ENCODE data around the gene ELMO1. TPM values are rescaled to one million over a fixed set of nuclear protein-coding genes. Genes with fewer than 3 reads are reported as not detected.

The ELMO1 gene
- total RNA-seq, 1 donor from 2014 or later = 132 TPM

- ChIA-PET POLR2A (interaction anchor here (0.9 kb wide), 1 partner anchor 29 kb away, joined by 3 read pairs; no protein-coding TSS in a partner anchor), CTCF (no interaction called here)
- Mint-ChIP-seq H3K27ac (no peak overlapping the region), H3K27me3 (no peaks in the 10 kb centered on the region), H3K4me1 (peaks cover 29% of the 10 kb centered on the region), H3K9me3 (no peaks in the 10 kb centered on the region), H3K4me3 (no peak overlapping the region), H3K36me3 (ENCODE audit: low read depth) (peaks cover 2% of the 10 kb centered on the region)
- ATAC-seq (ENCODE audit: low read depth) = no peak
- intact Hi-C loops (cut with micrococcal nuclease) = loop anchor here (10.0 kb wide), 1 partner anchor 992 kb away; a partner anchor contains a TSS
- DNase-seq = no peak
- no peak for TF ChIP-seq CTCF (IDR thresholded peaks at IDR 0.05)
Measured at GRCh38 chr7:37356911-37357636, 91.6 kb downstream of the ELMO1 start.

- Mint-ChIP-seq H3K27ac (peak overlapping the region; percentile 86), H3K4me3 (peak overlapping the region; percentile 96), H3K9me3 (no peaks in the 10 kb centered on the region), H3K4me1 (peaks cover 49% of the 10 kb centered on the region), H3K27me3 (no peaks in the 10 kb centered on the region), H3K36me3 (ENCODE audit: low read depth) (peaks cover 2% of the 10 kb centered on the region)
- TF ChIP-seq CTCF (IDR thresholded peaks at IDR 0.05) = no peak
- DNase-seq = no peak
- intact Hi-C loops (cut with micrococcal nuclease) = loop anchor here (2.0 to 10.0 kb wide), 5 partner anchors 38 to 990 kb away; a partner anchor contains a TSS
- POLR2A ChIA-PET = interaction anchor here (2.9 to 3.4 kb wide), 3 partner anchors 13 to 93 kb away, joined by 13 to 61 read pairs (median 17); partner anchors contain the start of gene ELMO1
- ATAC-seq (ENCODE audit: low read depth) = peak; percentile 47
- CTCF ChIA-PET = interaction anchor here (2.1 to 6.5 kb wide), 5 partner anchors 12 to 146 kb away, joined by 23 to 96 read pairs (median 27); partner anchors contain the start of gene ELMO1
Measured at GRCh38 chr7:37354656-37355131, 94.0 kb downstream of the ELMO1 start.

GRCh38 chr7:37353949-37354655, 94.6 kb downstream of the ELMO1 start:
- Mint-ChIP-seq H3K36me3 (ENCODE audit: low read depth) (peaks cover 2% of the 10 kb centered on the region), H3K27me3 (no peaks in the 10 kb centered on the region), H3K27ac (peak overlapping the region; percentile 86), H3K4me1 (peaks cover 52% of the 10 kb centered on the region), H3K4me3 (peak overlapping the region; percentile 96), H3K9me3 (no peaks in the 10 kb centered on the region)
- intact Hi-C loops (cut with micrococcal nuclease) = loop anchor here (1.0 to 10.0 kb wide), 17 partner anchors 12 to 989 kb away; a partner anchor contains a TSS
- ChIA-PET CTCF (interaction anchor here (0.6 to 6.5 kb wide), 26 partner anchors 11 to 866 kb away, joined by 3 to 96 read pairs (median 4); partner anchors contain the start of gene ELMO1), POLR2A (interaction anchor here (0.6 to 3.4 kb wide), 12 partner anchors 9 to 1553 kb away, joined by 3 to 61 read pairs (median 4); partner anchors contain the start of genes ELMO1 and SEPTIN7)
- DNase-seq = no peak
- ATAC-seq (ENCODE audit: low read depth) = no peak
- TF ChIP-seq CTCF (IDR thresholded peaks at IDR 0.05) = no peak

- Mint-ChIP-seq H3K9me3 (no peaks in the 10 kb centered on the region), H3K36me3 (ENCODE audit: low read depth) (peaks cover 2% of the 10 kb centered on the region), H3K4me3 (peak overlapping the region; percentile 96), H3K4me1 (peaks cover 59% of the 10 kb centered on the region), H3K27me3 (no peaks in the 10 kb centered on the region), H3K27ac (peak overlapping the region; percentile 86)
- ATAC-seq (ENCODE audit: low read depth) = peak; percentile 70
- ChIA-PET POLR2A (interaction anchor here (0.6 to 3.4 kb wide), 14 partner anchors 8 to 1552 kb away, joined by 3 to 61 read pairs (median 4); partner anchors contain the start of genes ELMO1 and SEPTIN7), CTCF (interaction anchor here (0.6 to 6.5 kb wide), 38 partner anchors 10 to 865 kb away, joined by 3 to 96 read pairs (median 4); partner anchors contain the start of gene ELMO1)
- peak; percentile 44 for DNase-seq
- TF ChIP-seq CTCF (IDR thresholded peaks at IDR 0.05) = peak; percentile 46
- intact Hi-C loops (cut with micrococcal nuclease) = loop anchor here (1.0 to 10.0 kb wide), 16 partner anchors 11 to 988 kb away; a partner anchor contains a TSS
Measured at GRCh38 chr7:37352974-37353948, 95.4 kb downstream of the ELMO1 start.

Data from activated B cell treated with CpG ODN at 0.5 μM for 24 hours (primary cell).